HG03432 (cell line): ENCODE results near the gene EHBP1.
"Not testable (repeated sequence)": the region's sequence is repeated elsewhere in the genome, so short reads cannot be mapped to it uniquely, and the experiment has no call there.

Source experiments
- ATAC-seq: cut with Tn5 transposase; IDR thresholded peaks from one replicate; pipeline ENCODE4 v1.9.1; 2021; ENCODE audit warnings: mild to moderate bottlenecking, moderate library complexity; ENCODE audit not compliant: unreplicated experiment

EHBP1 gene

GRCh38 chr2:62732262-62732777 is 26.8 kb downstream of the EHBP1 start:
- no peak for ATAC-seq

DNA sequence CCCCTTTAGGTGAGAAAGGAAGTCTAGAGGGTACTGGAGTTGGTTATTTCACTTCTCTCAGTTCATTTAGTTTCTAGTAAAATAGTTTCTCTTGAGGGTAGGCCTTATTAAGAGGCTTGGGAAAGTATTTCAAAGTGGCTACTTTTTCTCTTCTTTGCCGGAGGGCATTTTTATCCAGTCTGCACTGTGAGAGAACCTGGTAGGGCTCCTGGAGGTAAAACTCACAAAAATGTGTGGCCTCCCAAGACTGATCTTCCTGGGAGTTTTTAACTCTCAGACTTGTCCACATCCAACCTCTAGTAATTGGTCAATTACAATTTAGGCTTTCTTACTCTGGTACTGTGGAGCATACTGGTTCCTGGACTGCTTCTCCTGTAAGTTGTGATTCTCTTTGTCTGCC is 28.0 kb downstream of the EHBP1 start:
- no peak for ATAC-seq

GRCh38 chr2:62736899-62737559 is 31.5 kb downstream of the EHBP1 start:
- ATAC-seq = peak; percentile 46

DNA sequence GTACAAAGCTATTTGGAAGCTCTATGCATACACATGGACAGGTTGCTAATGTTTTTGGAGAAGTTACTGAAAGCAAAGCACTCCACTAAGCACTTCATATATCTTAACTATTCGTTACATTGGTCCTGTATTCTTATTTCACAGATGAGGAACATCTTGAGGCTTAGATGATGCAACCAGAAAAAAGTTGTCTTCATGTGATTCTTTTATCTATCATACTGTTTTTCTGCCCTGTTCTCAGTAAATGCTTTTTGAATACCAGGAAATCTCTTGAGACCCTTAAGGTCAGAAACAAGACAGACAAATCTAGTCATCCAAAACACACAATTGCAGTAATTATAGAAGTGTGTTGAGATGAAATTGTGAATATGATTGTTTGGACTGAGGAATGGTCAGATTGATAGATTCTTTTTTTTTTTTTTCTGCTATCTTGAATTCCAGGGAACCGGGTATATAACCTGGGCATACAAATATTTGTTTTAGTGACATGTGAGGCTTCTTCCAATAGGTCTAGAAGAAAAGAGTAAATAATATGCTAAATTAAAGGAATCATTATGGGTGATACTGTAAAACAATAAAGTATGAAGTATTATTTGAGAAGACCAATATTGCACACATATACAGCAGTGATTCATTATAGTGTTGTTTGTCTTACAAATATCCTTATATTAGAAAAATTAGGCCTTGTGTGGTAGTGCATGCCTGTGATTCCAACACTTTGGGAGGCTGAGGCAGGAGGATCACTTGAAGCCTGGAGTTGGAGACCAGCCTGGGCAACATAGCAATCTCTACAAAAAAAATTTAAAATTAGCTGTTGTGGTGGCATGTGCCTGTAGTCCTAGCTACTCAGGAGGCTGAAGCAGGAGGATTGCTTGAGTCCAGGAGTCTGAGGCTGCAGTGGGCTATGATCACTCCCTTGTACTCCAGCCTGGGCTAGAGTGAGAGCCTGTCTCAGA is 33.7 kb downstream of the EHBP1 start:
- no peak for ATAC-seq

- ATAC-seq = no peak
These were observed 34.7 kb downstream of the EHBP1 start for GRCh38 chr2:62740221-62740620.

DNA sequence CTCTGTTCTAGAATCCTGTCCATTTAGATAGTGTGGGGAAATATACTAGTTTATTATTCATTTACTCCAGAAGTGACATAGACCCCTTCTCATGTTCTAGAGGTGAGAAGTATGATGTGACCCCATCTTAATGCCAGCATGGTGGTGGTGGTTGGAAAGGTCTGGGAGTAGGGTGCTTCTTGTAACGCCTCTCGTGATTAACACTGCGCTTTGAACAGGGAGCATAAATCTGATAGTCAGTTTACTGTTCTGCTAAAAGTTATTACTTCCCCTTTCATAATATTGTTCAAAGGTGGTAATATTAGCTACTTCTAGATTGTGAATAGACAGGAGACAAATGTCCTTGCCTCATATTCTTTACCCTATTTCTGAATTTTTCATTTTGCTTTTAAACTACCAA is 35.6 kb downstream of the EHBP1 start:
- no peak for ATAC-seq

GRCh38 chr2:62741954-62742722 is 36.6 kb downstream of the EHBP1 start:
- no peak for ATAC-seq

DNA sequence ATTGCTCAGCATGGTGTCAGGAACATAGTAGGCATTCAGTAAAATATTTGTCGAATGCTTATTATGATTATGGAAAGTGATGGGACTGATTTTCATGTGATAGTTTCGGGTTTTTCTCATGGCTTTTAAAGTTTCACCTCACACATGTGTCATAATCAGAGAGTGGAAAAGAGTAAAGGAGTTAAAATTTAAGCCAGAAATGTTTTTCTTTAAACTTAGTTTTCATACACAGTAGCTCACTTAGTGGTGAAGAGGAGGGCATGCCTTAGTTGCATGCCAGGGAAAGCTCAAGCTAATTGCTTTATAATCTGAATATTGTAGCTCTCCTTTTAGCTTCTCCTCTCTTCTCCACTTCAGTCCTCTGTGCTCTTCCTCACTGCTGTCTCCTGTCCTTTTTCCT is 38.0 kb downstream of the EHBP1 start:
- ATAC-seq = no peak

- ATAC-seq = no peak
These were observed 39.1 kb downstream of the EHBP1 start for GRCh38 chr2:62744603-62745002.

DNA sequence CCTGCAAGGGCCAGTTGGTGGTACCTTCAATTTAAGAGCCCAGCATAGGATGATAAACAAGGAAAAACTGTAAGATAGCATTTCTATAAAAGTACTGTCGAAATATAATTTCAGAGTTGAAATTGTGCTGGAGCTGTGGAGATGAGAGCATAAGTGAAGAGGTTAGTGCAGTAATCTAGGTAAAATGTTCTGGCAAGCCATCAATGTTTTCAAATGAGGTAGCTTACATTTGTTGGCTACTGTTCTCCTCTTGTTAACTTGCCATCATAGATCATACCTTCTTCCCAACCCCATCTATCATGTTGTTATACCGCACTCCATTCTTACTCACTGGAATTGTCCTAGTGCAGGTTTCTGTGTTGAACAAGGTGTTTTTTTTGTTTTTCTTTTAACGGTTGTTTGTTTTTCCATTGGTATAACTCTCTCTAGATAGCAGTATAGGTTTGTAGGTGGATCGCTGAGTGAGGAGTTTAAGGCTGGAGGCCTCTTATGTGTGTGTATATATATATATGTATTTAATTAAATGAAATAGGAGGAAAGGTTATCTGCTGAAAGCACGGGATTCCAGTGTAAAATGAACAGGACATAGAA is 40.5 kb downstream of the EHBP1 start:
- no peak for ATAC-seq

- no peak for ATAC-seq
These were observed 41.7 kb downstream of the EHBP1 start for GRCh38 chr2:62747169-62747568.

- ATAC-seq = no peak
These were observed 42.4 kb downstream of the EHBP1 start for GRCh38 chr2:62747876-62748275.

GRCh38 chr2:62749111-62749510 is 43.6 kb downstream of the EHBP1 start:
- ATAC-seq = not testable (repeated sequence)

GRCh38 chr2:62757029-62757428 is 51.5 kb downstream of the EHBP1 start:
- ATAC-seq = no peak

- no peak for ATAC-seq
These were observed 54.5 kb downstream of the EHBP1 start for GRCh38 chr2:62760026-62760425.

GRCh38 chr2:62760555-62760954 is 55.0 kb downstream of the EHBP1 start:
- ATAC-seq = no peak

DNA sequence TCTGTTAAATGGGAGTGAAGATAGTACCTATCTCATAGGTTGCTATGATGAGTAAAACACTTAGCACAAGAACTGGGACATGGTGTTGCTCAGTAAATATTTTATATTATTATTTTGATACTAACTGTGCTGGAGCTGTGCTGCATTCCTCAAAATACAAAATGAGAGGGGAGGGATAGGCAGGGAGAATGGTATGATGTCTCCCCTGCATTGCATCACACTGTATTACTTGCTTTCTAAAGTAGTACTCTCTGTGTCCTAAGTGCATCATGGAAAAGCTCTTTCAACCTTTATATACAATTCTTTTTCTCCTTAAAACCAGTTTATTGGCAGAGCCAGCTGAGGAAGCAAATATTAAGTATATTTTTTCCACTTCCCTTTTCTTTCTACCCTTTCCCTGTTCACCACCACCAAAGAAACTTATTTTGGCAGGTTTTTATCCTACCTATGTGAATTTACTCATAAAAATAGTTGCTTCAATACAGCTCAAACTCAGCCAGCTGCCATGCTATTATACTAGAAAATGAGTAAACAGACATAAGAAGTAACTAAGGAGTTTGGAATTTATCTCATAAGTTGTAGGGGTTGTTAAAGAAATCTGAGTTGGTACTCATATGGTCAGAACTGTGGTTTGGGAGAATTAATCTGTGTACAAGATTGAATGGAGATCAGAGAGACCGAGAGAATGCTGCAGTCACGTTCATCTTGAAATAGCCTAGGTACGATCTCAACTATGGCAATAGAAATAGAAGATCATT is 60.3 kb downstream of the EHBP1 start:
- ATAC-seq = no peak

- no peak for ATAC-seq
These were observed 63.1 kb downstream of the EHBP1 start for GRCh38 chr2:62768615-62769014.

- no peak for ATAC-seq
These were observed 65.1 kb downstream of the EHBP1 start for GRCh38 chr2:62770629-62771028.
